Left colon (tissue), 2 donors: ENCODE data around the gene SERHL2. TPM values are rescaled to one million over a fixed set of nuclear protein-coding genes. Genes with fewer than 3 reads are reported as not detected.
"Not testable (repeated sequence)": the region's sequence is repeated elsewhere in the genome, so short reads cannot be mapped to it uniquely, and the experiment has no call there.

Experiments used
- ATAC-seq: fragments of 200-7000 bp; cut with Tn5 transposase; one replicate; pipeline ENCODE4 v1.9.1; 2020; ENCODE audit warnings: mild to moderate bottlenecking, moderate library complexity
- DNase-seq, 2 donors: peaks; one replicate each; pipeline ENCODE4 v3.0.0-alpha.2; 2020
- intact Hi-C, 2 donors: fragments of 100-400 bp; cut with DNase I in 1 of 2; cut with micrococcal nuclease in 1 of 2; formaldehyde crosslinking; loops; one replicate each; pipeline versions ENCODE4 v1.11.2 to v1.14.0; 2022; cut with DNase I, micrococcal nuclease
- long read RNA-seq: library from polyadenylated mRNA; unstranded; transcript quantifications from one replicate; pipeline ENCODE4 v2.0.0, GENCODE V29; 2021
- total RNA-seq, 2 donors: library from RNA; stranded (reverse); fragmentation: NEBNext Ultra II Directional; extraction: Animal tissue kit (Norgen Biotek cat#: 25700); gene quantifications; one replicate each; pipeline ENCODE4 v1.2.1, GENCODE V29; 2021
- donor health status: DM: no; HTN: no; CAD: no.
- donor health status: DM: yes; HTN: yes; CAD: no.

The SERHL2 gene
- total RNA-seq: under 1 TPM; 0.73 to 0.92 TPM
- long read RNA-seq, partial matches to known transcripts: 0 of 6 reads
- long read RNA-seq, other reads (novel, unspliced or antisense): 6 of 6 reads

- DNase-seq (peak; percentile 90 to 93), ATAC-seq (peak; percentile 96)
- intact Hi-C loops: no loop called here
Observed at GRCh38 chr22:42553475-42554361, at the start of gene SERHL2. Gene SERHL2, plus strand, starts transcription at chr22:42553956. Its CDS starts 65 bp downstream, at chr22:42554021.

- ATAC-seq: peak; percentile 7
- DNase-seq, intact Hi-C loops: not testable (repeated sequence)
Observed at GRCh38 chr22:42508327-42508974, 45.3 kb upstream of the SERHL2 start.

GRCh38 chr22:42508975-42509364 lies 44.8 kb upstream of the SERHL2 start:
- DNase-seq, ATAC-seq: not testable (repeated sequence)

GRCh38 chr22:42509548-42509947 lies 44.2 kb upstream of the SERHL2 start:
- no peak for ATAC-seq
- intact Hi-C loops: no loop called here
- no peak for DNase-seq

More at GRCh38 chr22:42508975-42509364, 44.8 kb upstream of the SERHL2 start:
- intact Hi-C loops: not testable (repeated sequence)

GRCh38 chr22:42511401-42511891 lies 42.3 kb upstream of the SERHL2 start:
- peak; percentile 45 to 47 for DNase-seq
- intact Hi-C loops: no loop called here

GRCh38 chr22:42512273-42512990 lies 41.3 kb upstream of the SERHL2 start:
- DNase-seq, intact Hi-C loops: not testable (repeated sequence)
- ATAC-seq: peak; percentile 60

More at GRCh38 chr22:42511401-42511891, 42.3 kb upstream of the SERHL2 start:
- ATAC-seq: peak; percentile 58

- ATAC-seq, intact Hi-C loops, DNase-seq: not testable (repeated sequence)
Observed at GRCh38 chr22:42514331-42514730, 39.4 kb upstream of the SERHL2 start.

- DNase-seq, intact Hi-C loops, ATAC-seq: not testable (repeated sequence)
Observed at GRCh38 chr22:42515304-42515703, 38.5 kb upstream of the SERHL2 start.

- no peak for DNase-seq
- intact Hi-C loops: no loop called here
- ATAC-seq: no peak
Observed at GRCh38 chr22:42515896-42516295, 37.9 kb upstream of the SERHL2 start.

GRCh38 chr22:42517103-42517502 lies 36.7 kb upstream of the SERHL2 start:
- intact Hi-C loops, ATAC-seq, DNase-seq: not testable (repeated sequence)

- peak; percentile 68 for ATAC-seq
- intact Hi-C loops, DNase-seq: not testable (repeated sequence)
Observed at GRCh38 chr22:42518638-42519524, 34.9 kb upstream of the SERHL2 start.

GRCh38 chr22:42519525-42520401 lies 34.0 kb upstream of the SERHL2 start, which contains the start of gene RRP7A:
Gene RRP7A, minus strand, starts transcription at chr22:42519796. Its CDS starts 10 bp downstream, at chr22:42519786.
- DNase-seq (peak; percentile 71 to 89), ATAC-seq (peak; percentile 95)
- intact Hi-C loops: no loop called here

GRCh38 chr22:42521228-42521546 lies 32.6 kb upstream of the SERHL2 start:
- intact Hi-C loops: no loop called here
- ATAC-seq (no peak), DNase-seq (no peak)

GRCh38 chr22:42522546-42522945 lies 31.2 kb upstream of the SERHL2 start:
- no peak for DNase-seq
- intact Hi-C loops: no loop called here
- ATAC-seq: no peak

- intact Hi-C loops: no loop called here
- DNase-seq: no peak
- ATAC-seq: no peak
Observed at GRCh38 chr22:42528591-42529307, 25.0 kb upstream of the SERHL2 start.

GRCh38 chr22:42529435-42529834 lies 24.3 kb upstream of the SERHL2 start:
- ATAC-seq, DNase-seq: not testable (repeated sequence)

More at GRCh38 chr22:42529435-42529834, 24.3 kb upstream of the SERHL2 start:
- intact Hi-C loops: not testable (repeated sequence)
